WTC11 (cell line): Measurements from ENCODE around the gene BBS9.

Experiments used
- CTCF ChIP-seq: fragments of 200-600 bp; IDR thresholded peaks from 2 replicates; pipeline ENCODE4 v1.8.0; 2022; ENCODE audit warnings: antibody characterized with exemption
- ELF4 ChIP-seq: sonication (generic); formaldehyde crosslinking; IDR thresholded peaks from 2 replicates; pipeline ENCODE4 v1.8.1; 2022; ENCODE audit warnings: low read depth, mild to moderate bottlenecking, moderate library complexity, missing genetic modification reagents
- ESRRA ChIP-seq: sonication (generic); formaldehyde crosslinking; IDR thresholded peaks from 2 replicates; pipeline ENCODE4 v1.8.1; 2022; ENCODE audit warnings: mild to moderate bottlenecking, missing genetic modification reagents, borderline replicate concordance
- FOXJ3 ChIP-seq: sonication (generic); formaldehyde crosslinking; IDR thresholded peaks from 2 replicates; pipeline ENCODE4 v1.9.0; 2021; ENCODE audit warnings: missing genetic modification reagents, mild to moderate bottlenecking, borderline replicate concordance
- FOXK1 ChIP-seq: sonication (generic); formaldehyde crosslinking; IDR thresholded peaks from 2 replicates; pipeline ENCODE4 v1.8.0; 2022; ENCODE audit warnings: mild to moderate bottlenecking, moderate library complexity, missing genetic modification reagents
- GTF2I ChIP-seq: fragments of 250-450 bp; sonication (Bioruptor Pico); conservative IDR thresholded peaks from 2 replicates; pipeline ENCODE4 v1.4.0; 2021; ENCODE audit warnings: mild to moderate bottlenecking
- KAT7 ChIP-seq: sonication (generic); formaldehyde crosslinking; IDR thresholded peaks from 2 replicates; pipeline ENCODE4 v1.8.1; 2023; ENCODE audit warnings: missing genetic modification reagents, mild to moderate bottlenecking, borderline replicate concordance
- MYBL2 ChIP-seq: sonication (generic); formaldehyde crosslinking; IDR thresholded peaks from 2 replicates; pipeline ENCODE4 v1.8.1; 2023; ENCODE audit warnings: mild to moderate bottlenecking, moderate library complexity, missing genetic modification reagents
- NFYB ChIP-seq: sonication (generic); formaldehyde crosslinking; conservative IDR thresholded peaks from 2 replicates; pipeline ENCODE4 v1.8.0; 2022; ENCODE audit warnings: low read depth, missing genetic modification reagents
- TEAD4 ChIP-seq: sonication (generic); formaldehyde crosslinking; IDR thresholded peaks from 2 replicates; pipeline ENCODE4 v1.8.0; 2022; ENCODE audit warnings: mild to moderate bottlenecking, missing genetic modification reagents
- ZNF121 ChIP-seq: sonication (generic); formaldehyde crosslinking; IDR thresholded peaks from 2 replicates; pipeline ENCODE4 v1.8.0; 2023; ENCODE audit warnings: missing genetic modification reagents
- ZNF232 ChIP-seq: sonication (generic); formaldehyde crosslinking; IDR thresholded peaks from 2 replicates; pipeline ENCODE4 v1.8.0; 2022; ENCODE audit warnings: mild to moderate bottlenecking, missing genetic modification reagents
- TF ChIP-seq, protein P1 (sequence below): sonication (generic); formaldehyde crosslinking; IDR thresholded peaks from 2 replicates; pipeline ENCODE4 v1.8.1; 2023; ENCODE audit warnings: mild to moderate bottlenecking, missing genetic modification reagents, moderate library complexity

DNA sequence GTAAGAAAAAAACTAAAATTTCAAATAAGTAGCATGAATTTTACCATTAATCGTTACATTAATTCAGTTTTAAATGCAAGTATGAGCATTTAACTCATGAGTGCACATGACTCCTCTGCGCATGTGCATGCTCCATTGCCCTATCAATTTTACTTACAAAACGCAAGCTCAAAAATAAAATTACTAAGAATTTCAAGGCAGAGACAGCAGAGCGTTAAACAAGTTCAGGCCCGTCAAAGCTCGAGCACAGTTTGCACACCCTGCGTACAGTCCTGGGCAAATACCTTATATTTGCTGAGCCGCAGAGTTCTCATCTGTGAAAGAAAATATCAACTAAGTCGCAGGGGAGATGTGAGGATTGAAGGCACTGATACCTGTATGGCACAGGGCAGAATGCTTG, 373.6 kb downstream of the BBS9 start:
- no peak for TF ChIP-seq ESRRA (CRISPR knock-in tag)
- no peak for TF ChIP-seq FOXJ3 (CRISPR knock-in tag)
- TF ChIP-seq CTCF = no peak
- TF ChIP-seq KAT7 (CRISPR knock-in tag) = no peak
- no peak for TF ChIP-seq MYBL2
- TF ChIP-seq ELF4 (CRISPR knock-in tag) = no peak
- TF ChIP-seq, protein P1, sequence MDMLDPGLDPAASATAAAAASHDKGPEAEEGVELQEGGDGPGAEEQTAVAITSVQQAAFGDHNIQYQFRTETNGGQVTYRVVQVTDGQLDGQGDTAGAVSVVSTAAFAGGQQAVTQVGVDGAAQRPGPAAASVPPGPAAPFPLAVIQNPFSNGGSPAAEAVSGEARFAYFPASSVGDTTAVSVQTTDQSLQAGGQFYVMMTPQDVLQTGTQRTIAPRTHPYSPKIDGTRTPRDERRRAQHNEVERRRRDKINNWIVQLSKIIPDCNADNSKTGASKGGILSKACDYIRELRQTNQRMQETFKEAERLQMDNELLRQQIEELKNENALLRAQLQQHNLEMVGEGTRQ (CRISPR knock-in tag) = no peak
- TF ChIP-seq NFYB (CRISPR knock-in tag) = no peak
- TF ChIP-seq TEAD4 (CRISPR knock-in tag) = no peak
- TF ChIP-seq ZNF121 (CRISPR knock-in tag) = no peak
- no peak for TF ChIP-seq ZNF232 (CRISPR knock-in tag)
- no peak for TF ChIP-seq FOXK1 (CRISPR knock-in tag)
- TF ChIP-seq GTF2I (CRISPR knock-in tag) = no peak
